VCaP (cell line): ENCODE results near the gene SIPA1L3.

Source experiments
- H3K27ac ChIP-seq: fragments of 450-650 bp; 2 replicates; pipeline ENCODE4 v1.5.1; 2017
- TF ChIP-seq, protein P1 (sequence below): fragments of 450-650 bp; conservative IDR thresholded peaks from 2 replicates; pipeline ENCODE4 v1.5.1; 2017; ENCODE audit warnings: mild to moderate bottlenecking, moderate library complexity

SIPA1L3 gene

GRCh38 chr19:37899966-37900365, 7.0 kb upstream of the SIPA1L3 start:
- TF ChIP-seq, protein P1, sequence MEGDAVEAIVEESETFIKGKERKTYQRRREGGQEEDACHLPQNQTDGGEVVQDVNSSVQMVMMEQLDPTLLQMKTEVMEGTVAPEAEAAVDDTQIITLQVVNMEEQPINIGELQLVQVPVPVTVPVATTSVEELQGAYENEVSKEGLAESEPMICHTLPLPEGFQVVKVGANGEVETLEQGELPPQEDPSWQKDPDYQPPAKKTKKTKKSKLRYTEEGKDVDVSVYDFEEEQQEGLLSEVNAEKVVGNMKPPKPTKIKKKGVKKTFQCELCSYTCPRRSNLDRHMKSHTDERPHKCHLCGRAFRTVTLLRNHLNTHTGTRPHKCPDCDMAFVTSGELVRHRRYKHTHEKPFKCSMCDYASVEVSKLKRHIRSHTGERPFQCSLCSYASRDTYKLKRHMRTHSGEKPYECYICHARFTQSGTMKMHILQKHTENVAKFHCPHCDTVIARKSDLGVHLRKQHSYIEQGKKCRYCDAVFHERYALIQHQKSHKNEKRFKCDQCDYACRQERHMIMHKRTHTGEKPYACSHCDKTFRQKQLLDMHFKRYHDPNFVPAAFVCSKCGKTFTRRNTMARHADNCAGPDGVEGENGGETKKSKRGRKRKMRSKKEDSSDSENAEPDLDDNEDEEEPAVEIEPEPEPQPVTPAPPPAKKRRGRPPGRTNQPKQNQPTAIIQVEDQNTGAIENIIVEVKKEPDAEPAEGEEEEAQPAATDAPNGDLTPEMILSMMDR: no peak
- H3K27ac ChIP-seq: no peak overlapping the region

GRCh38 chr19:37902668-37903067, 4.3 kb upstream of the SIPA1L3 start:
- TF ChIP-seq, protein P1: peak; percentile 95
- peak overlapping the region; percentile 35 for H3K27ac ChIP-seq

GRCh38 chr19:37903096-37903495, 3.9 kb upstream of the SIPA1L3 start:
- peak overlapping the region; percentile 35 for H3K27ac ChIP-seq
- TF ChIP-seq, protein P1: no peak

DNA sequence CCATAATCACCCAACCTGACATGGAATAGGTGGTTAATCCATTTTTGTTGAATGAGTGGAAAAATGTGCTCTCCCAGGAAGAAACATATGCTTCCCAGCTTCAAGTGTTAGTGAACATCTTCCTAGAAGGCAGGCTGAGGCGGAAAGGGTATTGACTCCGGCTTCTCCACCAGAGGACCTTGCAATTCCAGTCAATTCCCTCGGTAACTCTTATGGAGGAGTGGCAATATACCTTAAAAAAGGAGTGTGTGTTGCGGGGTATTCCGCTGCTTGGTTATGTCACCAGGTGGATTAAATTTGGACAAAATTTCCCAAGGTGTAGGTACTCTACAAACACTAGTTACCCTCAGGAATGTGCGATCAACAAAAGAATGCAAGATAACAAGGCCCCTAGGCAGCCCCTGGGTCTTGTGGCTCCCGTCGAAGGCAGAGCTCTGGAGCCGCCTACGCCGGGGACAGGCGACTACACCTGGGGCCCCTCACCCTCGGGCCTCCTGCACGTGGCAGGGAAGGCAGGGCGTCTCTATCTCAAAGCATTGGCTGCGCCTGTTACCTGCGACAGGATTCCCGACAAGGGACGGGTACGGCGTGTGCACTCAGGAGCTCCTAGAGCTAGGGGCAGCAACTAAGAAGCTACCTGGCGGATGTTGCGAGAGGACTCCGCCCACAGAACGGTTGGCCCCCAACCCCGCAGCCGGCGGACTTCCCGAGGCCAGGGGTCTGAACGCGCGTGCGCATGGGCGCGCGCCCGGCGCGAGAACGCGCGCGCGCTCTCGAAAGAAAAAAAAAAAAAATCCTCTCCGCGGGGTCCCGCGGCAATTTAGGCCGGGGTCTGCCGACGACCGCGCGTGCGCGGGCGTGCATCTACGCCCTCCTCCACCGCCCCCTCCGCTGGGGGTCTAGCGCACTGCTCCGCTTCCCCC, 801 bp upstream of the SIPA1L3 start, which contains the start of gene WDR87:
Gene WDR87, minus strand, starts transcription at position 649 of the 923 bp plus-strand sequence. CDS start 8,355 bp downstream, outside the sequence.
- TF ChIP-seq, protein P1: peak; percentile 10; the same call in 1 of the 2 replicates
- H3K27ac ChIP-seq: peak within 1 kb of the TSS; percentile 97

- TF ChIP-seq, protein P1: no peak
Observed at GRCh38 chr19:37907735-37908455, 887 bp downstream of the SIPA1L3 start.

GRCh38 chr19:37909661-37910199, 2.7 kb downstream of the SIPA1L3 start:
- TF ChIP-seq, protein P1: no peak
- H3K27ac ChIP-seq: no peak overlapping the region

More at GRCh38 chr19:37907735-37908455, 887 bp downstream of the SIPA1L3 start:
- peak overlapping the region; percentile 97 for H3K27ac ChIP-seq

DNA sequence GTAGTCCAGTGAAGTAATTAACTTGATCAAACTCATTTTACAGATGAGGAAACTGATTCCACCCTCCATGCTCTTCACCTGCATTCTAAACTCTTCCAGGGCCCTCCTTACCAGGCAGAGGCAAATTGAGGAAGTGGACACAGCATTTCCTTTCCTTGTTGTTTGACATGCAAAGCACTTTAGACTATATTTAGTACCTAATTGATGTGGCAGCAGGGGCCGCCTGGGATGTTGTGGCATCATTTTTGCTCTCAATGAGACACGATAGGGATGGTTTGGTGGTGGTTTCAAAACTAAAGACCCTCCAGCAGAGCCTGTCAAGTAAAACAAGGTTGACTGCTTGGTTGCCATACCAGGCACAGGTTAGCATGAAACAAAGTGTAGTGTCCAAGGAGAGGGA, 7.9 kb downstream of the SIPA1L3 start:
- TF ChIP-seq, protein P1: no peak
- H3K27ac ChIP-seq: no peak overlapping the region
